ENCODE measurements around the gene USP43. TPM values are rescaled to one million over a fixed set of nuclear protein-coding genes. Genes with fewer than 3 reads are reported as not detected.

Gene USP43
- total RNA-seq, 1 donor from 2014 or later, result 7.0 TPM

DNA sequence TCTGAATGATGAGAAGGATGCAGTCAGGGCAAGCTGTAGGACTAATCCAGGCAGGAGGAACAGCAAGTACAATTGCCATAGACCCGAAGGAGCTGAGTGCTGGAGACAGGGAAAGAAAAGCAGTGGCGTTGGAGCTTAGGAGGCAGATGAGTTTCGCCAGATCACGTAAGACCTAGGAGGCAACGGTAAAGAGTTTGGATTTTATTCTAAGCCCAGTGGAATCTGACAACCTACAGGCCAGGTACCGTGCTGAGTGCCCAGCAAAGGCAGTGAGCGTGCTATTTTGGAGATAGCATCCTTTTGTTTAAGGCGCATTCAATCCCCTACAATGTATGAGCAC is 1.2 kb downstream of the USP43 start:
- Histone ChIP-seq H3K27ac (ENCODE audit: low read depth, low read length) (no peak overlapping the region), H3K4me3 (ENCODE audit: insufficient read depth, low read depth, low read length) (peak overlapping the region; percentile 63), H2AFZ (ENCODE audit: low read depth, low read length) (peak overlapping the region; percentile 45), H4K20me1 (ENCODE audit: insufficient read depth, low read length) (no peaks in the 10 kb centered on the region), H3K4me2 (ENCODE audit: low read length) (peak overlapping the region; percentile 95), H3K27me3 (ENCODE audit: insufficient read depth, low read length) (no peaks in the 10 kb centered on the region), H3K79me2 (ENCODE audit: insufficient read depth, low read length) (no peaks in the 10 kb centered on the region), H3K9me3 (ENCODE audit: insufficient read depth, low read depth, low read length) (no peaks in the 10 kb centered on the region), H3K4me1 (ENCODE audit: insufficient read depth, low read length) (peaks cover 27% of the 10 kb centered on the region), H3K36me3 (ENCODE audit: insufficient read depth, low read length) (no peaks in the 10 kb centered on the region), H3K9ac (ENCODE audit: low read length) (peak overlapping the region; percentile 66)
- no peaks in the 10 kb centered on the region for H3K27me3 Mint-ChIP-seq (ENCODE audit: low read depth, unreplicated experiment)
- H3K27ac Mint-ChIP-seq (ENCODE audit: unreplicated experiment), result peak overlapping the region; percentile 55
- no peaks in the 10 kb centered on the region for H3K36me3 Mint-ChIP-seq (ENCODE audit: low read depth, unreplicated experiment)
- FAIRE-seq (no peak), DNase-seq (ENCODE audit: low read depth) (no peak)
- no peak for TF ChIP-seq EZH2 (IDR thresholded peaks at IDR 0.05; ENCODE audit: insufficient read depth, low read length)
- TF ChIP-seq, protein P1, sequence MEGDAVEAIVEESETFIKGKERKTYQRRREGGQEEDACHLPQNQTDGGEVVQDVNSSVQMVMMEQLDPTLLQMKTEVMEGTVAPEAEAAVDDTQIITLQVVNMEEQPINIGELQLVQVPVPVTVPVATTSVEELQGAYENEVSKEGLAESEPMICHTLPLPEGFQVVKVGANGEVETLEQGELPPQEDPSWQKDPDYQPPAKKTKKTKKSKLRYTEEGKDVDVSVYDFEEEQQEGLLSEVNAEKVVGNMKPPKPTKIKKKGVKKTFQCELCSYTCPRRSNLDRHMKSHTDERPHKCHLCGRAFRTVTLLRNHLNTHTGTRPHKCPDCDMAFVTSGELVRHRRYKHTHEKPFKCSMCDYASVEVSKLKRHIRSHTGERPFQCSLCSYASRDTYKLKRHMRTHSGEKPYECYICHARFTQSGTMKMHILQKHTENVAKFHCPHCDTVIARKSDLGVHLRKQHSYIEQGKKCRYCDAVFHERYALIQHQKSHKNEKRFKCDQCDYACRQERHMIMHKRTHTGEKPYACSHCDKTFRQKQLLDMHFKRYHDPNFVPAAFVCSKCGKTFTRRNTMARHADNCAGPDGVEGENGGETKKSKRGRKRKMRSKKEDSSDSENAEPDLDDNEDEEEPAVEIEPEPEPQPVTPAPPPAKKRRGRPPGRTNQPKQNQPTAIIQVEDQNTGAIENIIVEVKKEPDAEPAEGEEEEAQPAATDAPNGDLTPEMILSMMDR (IDR thresholded peaks at IDR 0.05; ENCODE audit: insufficient read depth, low read depth, low read length), result no peak
- peaks cover 26% of the 10 kb centered on the region for H3K4me1 Mint-ChIP-seq (ENCODE audit: low read depth, unreplicated experiment)
- H3K4me3 Mint-ChIP-seq (ENCODE audit: unreplicated experiment), result peak overlapping the region; percentile 96
- no peaks in the 10 kb centered on the region for H3K9me3 Mint-ChIP-seq (ENCODE audit: unreplicated experiment)

DNA sequence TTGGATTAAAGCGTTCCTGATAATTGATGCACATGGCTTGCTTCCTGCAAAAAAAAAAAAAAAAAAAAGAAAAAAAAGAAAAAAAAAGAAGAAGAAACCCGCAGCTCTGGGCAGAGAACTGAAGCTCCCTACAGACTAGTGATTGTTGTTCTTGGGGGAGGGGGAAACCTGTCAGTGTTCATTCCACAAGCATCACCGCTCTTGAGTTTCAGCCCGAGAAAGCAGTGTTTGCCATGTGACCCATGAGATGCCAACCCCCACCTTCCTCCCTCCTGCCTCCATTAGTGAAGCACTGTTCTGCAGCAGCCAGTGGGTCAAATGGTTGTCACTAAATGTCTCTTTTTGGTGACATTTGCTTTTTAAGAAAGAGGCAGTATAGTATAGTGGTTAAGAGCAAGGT is 1.7 kb downstream of the USP43 start:
- FAIRE-seq (no peak), DNase-seq (ENCODE audit: low read depth) (no peak)
- Histone ChIP-seq H2AFZ (ENCODE audit: low read depth, low read length) (no peak overlapping the region), H3K9me3 (ENCODE audit: insufficient read depth, low read depth, low read length) (no peaks in the 10 kb centered on the region), H3K4me2 (ENCODE audit: low read length) (peak overlapping the region; percentile 95), H3K27me3 (ENCODE audit: insufficient read depth, low read length) (no peaks in the 10 kb centered on the region), H3K4me3 (ENCODE audit: insufficient read depth, low read depth, low read length) (no peak overlapping the region), H3K27ac (ENCODE audit: low read depth, low read length) (no peak overlapping the region), H3K79me2 (ENCODE audit: insufficient read depth, low read length) (no peaks in the 10 kb centered on the region), H3K36me3 (ENCODE audit: insufficient read depth, low read length) (no peaks in the 10 kb centered on the region), H3K4me1 (ENCODE audit: insufficient read depth, low read length) (peaks cover 27% of the 10 kb centered on the region), H4K20me1 (ENCODE audit: insufficient read depth, low read length) (no peaks in the 10 kb centered on the region), H3K9ac (ENCODE audit: low read length) (no peak overlapping the region)
- Mint-ChIP-seq H3K9me3 (ENCODE audit: unreplicated experiment) (no peaks in the 10 kb centered on the region), H3K27me3 (ENCODE audit: low read depth, unreplicated experiment) (no peaks in the 10 kb centered on the region), H3K36me3 (ENCODE audit: low read depth, unreplicated experiment) (no peaks in the 10 kb centered on the region), H3K4me3 (ENCODE audit: unreplicated experiment) (peak overlapping the region; percentile 96), H3K27ac (ENCODE audit: unreplicated experiment) (peak overlapping the region; percentile 82), H3K4me1 (ENCODE audit: low read depth, unreplicated experiment) (peaks cover 26% of the 10 kb centered on the region)
- TF ChIP-seq, protein P1 (IDR thresholded peaks at IDR 0.05; ENCODE audit: insufficient read depth, low read depth, low read length), result no peak
- TF ChIP-seq EZH2 (IDR thresholded peaks at IDR 0.05; ENCODE audit: insufficient read depth, low read length), result no peak

DNA sequence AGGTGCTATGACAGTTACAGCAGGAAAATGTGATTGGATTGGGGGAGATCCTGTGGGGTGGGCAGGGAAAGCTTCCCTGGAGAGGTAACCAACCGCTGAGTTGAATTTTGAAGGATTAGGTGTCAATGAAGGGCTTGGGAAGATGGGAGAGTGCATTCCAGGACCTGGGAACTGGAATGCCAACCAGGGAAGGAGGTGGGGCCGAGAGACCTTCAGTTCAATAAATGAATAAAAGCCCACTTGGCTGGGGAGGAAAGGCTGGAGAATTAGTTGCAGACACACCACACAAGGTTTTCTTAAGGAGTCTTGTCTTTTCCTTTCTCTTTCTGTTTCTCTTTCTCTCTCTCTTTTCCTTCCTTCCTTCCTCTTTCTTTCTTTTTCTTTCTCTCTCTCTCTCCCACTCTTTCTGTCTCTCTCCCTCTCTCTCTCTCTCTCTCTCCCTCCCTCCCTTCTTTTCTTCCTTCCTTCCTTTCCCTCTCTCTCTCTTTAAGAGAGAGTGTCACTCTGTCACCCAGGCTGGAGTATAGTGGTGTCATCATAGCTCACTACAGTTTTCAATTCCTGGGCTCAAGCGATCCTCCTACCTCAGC is 3.3 kb downstream of the USP43 start:
- H3K9ac ChIP-seq (ENCODE audit: low read length), result peak overlapping the region; percentile 17
- peaks cover 27% of the 10 kb centered on the region for H3K4me1 ChIP-seq (ENCODE audit: insufficient read depth, low read length)
- H3K9me3 ChIP-seq (ENCODE audit: insufficient read depth, low read depth, low read length), result no peaks in the 10 kb centered on the region
- H4K20me1 ChIP-seq (ENCODE audit: insufficient read depth, low read length), result no peaks in the 10 kb centered on the region
- no peaks in the 10 kb centered on the region for H3K27me3 Mint-ChIP-seq (ENCODE audit: low read depth, unreplicated experiment)
- H3K27ac ChIP-seq (ENCODE audit: low read depth, low read length), result peak overlapping the region; percentile 58
- no peak for TF ChIP-seq EZH2 (IDR thresholded peaks at IDR 0.05; ENCODE audit: insufficient read depth, low read length)
- TF ChIP-seq, protein P1 (IDR thresholded peaks at IDR 0.05; ENCODE audit: insufficient read depth, low read depth, low read length), result no peak
- H3K4me1 Mint-ChIP-seq (ENCODE audit: low read depth, unreplicated experiment), result peaks cover 22% of the 10 kb centered on the region
- peak overlapping the region; percentile 47 for H3K4me2 ChIP-seq (ENCODE audit: low read length)
- peak overlapping the region; percentile 2 for H2AFZ ChIP-seq (ENCODE audit: low read depth, low read length)
- no peaks in the 10 kb centered on the region for H3K36me3 Mint-ChIP-seq (ENCODE audit: low read depth, unreplicated experiment)
- H3K9me3 Mint-ChIP-seq (ENCODE audit: unreplicated experiment), result no peaks in the 10 kb centered on the region
- no peaks in the 10 kb centered on the region for H3K79me2 ChIP-seq (ENCODE audit: insufficient read depth, low read length)
- no peak overlapping the region for H3K4me3 ChIP-seq (ENCODE audit: insufficient read depth, low read depth, low read length)
- peak overlapping the region; percentile 96 for H3K27ac Mint-ChIP-seq (ENCODE audit: unreplicated experiment)
- FAIRE-seq (no peak), DNase-seq (ENCODE audit: low read depth) (no peak)
- no peaks in the 10 kb centered on the region for H3K27me3 ChIP-seq (ENCODE audit: insufficient read depth, low read length)
- peak overlapping the region; percentile 96 for H3K4me3 Mint-ChIP-seq (ENCODE audit: unreplicated experiment)
- no peaks in the 10 kb centered on the region for H3K36me3 ChIP-seq (ENCODE audit: insufficient read depth, low read length)

Data from astrocyte (in vitro differentiated cells and primary cell).